ENCODE measurements around the gene PPP6R3. TPM values are rescaled to one million over a fixed set of nuclear protein-coding genes. Genes with fewer than 3 reads are reported as not detected.

Gene PPP6R3
- total RNA-seq, 1 donor from 2014 or later = 86.6 TPM

DNA sequence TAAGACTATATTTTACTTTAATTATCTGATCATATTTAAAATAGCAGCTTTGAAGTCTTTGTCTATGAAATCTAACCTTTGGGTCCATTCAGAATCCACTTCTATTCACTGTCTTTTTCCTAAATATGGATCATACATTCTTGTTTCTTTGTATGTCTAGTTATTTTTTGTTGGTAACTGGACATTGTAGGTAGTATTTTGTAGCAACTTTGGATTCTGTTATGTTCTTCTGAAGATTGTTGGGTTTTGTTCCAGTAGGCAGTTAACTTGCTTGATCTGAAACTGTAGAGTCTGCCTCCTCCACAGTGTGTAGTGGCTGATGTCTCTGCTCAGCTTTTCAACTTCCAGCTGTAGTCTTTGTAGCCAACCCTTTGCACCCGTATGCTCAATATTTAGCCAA is 186.3 kb downstream of the PPP6R3 start:
- H3K36me3 Mint-ChIP-seq (ENCODE audit: unreplicated experiment) = peaks cover 3% of the 10 kb centered on the region
- no peak for DNase-seq (ENCODE audit: extremely low spot score, unreplicated experiment)
- peaks cover 11% of the 10 kb centered on the region for H3K4me1 Mint-ChIP-seq (ENCODE audit: unreplicated experiment)
- no peak for TF ChIP-seq CTCF (IDR thresholded peaks at IDR 0.05)
- H3K27ac Mint-ChIP-seq (ENCODE audit: unreplicated experiment) = no peak overlapping the region
- H3K27me3 Mint-ChIP-seq (ENCODE audit: unreplicated experiment) = peaks cover 41% of the 10 kb centered on the region
- peaks cover 18% of the 10 kb centered on the region for H3K9me3 Mint-ChIP-seq (ENCODE audit: unreplicated experiment)
- no peak overlapping the region for H3K4me3 Mint-ChIP-seq (ENCODE audit: unreplicated experiment)

DNA sequence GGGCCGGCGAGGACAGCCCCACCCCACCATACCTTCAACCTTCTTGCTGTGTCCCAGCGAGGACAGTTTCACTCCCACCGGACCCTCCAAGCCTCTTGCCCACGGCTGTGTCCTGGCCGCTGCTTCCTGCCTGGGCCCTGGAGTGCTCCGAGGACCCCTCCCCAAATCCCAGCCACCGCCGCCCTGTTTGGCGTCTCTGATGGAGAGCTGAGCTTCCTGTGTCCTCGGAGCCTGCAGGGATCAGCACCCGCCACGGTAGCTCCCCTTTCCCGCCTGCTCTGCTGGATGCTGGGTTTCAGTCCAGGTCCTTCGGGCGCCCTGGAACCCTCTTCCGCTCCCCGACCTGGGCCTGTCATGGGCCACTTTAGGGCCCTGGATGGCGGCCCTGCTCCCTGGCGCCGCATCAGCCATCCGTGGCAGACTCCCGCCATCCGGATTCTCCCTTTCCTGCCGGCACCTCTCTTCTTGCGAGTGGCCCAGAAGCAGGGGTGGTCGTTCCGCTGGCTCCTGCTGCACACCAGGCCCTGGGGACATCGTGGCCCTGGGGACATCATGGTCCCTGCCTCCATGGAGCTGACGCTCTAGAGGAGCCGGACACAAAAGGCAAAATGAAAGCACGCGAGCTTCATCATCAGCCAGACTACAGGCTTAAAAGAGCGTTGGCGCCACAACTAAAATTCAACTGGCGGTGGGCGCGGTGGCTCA is 189.5 kb downstream of the PPP6R3 start:
- Mint-ChIP-seq H3K36me3 (ENCODE audit: unreplicated experiment) (peaks cover 3% of the 10 kb centered on the region), H3K27ac (ENCODE audit: unreplicated experiment) (no peak overlapping the region), H3K27me3 (ENCODE audit: unreplicated experiment) (peaks cover 29% of the 10 kb centered on the region), H3K4me3 (ENCODE audit: unreplicated experiment) (no peak overlapping the region), H3K4me1 (ENCODE audit: unreplicated experiment) (peaks cover 5% of the 10 kb centered on the region), H3K9me3 (ENCODE audit: unreplicated experiment) (peaks cover 18% of the 10 kb centered on the region)
- no peak for TF ChIP-seq CTCF (IDR thresholded peaks at IDR 0.05)
- DNase-seq (ENCODE audit: extremely low spot score, unreplicated experiment) = no peak

DNA sequence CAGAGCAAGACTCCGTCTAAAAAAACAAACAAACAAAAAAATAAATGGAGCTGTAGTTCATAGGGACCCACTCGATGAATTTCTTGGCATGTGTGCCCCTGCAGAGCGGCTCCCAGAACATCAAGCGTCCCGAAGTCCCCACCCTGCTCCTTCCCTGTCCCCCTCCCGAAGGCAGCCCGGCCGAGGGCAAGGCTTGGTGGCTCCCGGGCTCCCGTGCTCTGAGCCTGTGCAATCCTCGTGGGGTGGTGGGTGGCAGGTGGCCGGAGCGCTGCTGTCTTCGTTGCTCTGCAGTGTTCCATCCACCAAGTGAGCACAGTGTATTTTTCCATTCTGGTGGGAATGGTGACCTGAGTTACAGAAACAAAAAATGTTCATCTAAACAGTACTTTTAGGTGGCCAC is 190.2 kb downstream of the PPP6R3 start:
- no peak overlapping the region for H3K27ac Mint-ChIP-seq (ENCODE audit: unreplicated experiment)
- H3K4me3 Mint-ChIP-seq (ENCODE audit: unreplicated experiment) = no peak overlapping the region
- H3K27me3 Mint-ChIP-seq (ENCODE audit: unreplicated experiment) = peaks cover 34% of the 10 kb centered on the region
- peaks cover 5% of the 10 kb centered on the region for H3K4me1 Mint-ChIP-seq (ENCODE audit: unreplicated experiment)
- DNase-seq (ENCODE audit: extremely low spot score, unreplicated experiment) = no peak
- H3K36me3 Mint-ChIP-seq (ENCODE audit: unreplicated experiment) = peaks cover 3% of the 10 kb centered on the region
- peaks cover 18% of the 10 kb centered on the region for H3K9me3 Mint-ChIP-seq (ENCODE audit: unreplicated experiment)
- TF ChIP-seq CTCF (IDR thresholded peaks at IDR 0.05) = no peak

DNA sequence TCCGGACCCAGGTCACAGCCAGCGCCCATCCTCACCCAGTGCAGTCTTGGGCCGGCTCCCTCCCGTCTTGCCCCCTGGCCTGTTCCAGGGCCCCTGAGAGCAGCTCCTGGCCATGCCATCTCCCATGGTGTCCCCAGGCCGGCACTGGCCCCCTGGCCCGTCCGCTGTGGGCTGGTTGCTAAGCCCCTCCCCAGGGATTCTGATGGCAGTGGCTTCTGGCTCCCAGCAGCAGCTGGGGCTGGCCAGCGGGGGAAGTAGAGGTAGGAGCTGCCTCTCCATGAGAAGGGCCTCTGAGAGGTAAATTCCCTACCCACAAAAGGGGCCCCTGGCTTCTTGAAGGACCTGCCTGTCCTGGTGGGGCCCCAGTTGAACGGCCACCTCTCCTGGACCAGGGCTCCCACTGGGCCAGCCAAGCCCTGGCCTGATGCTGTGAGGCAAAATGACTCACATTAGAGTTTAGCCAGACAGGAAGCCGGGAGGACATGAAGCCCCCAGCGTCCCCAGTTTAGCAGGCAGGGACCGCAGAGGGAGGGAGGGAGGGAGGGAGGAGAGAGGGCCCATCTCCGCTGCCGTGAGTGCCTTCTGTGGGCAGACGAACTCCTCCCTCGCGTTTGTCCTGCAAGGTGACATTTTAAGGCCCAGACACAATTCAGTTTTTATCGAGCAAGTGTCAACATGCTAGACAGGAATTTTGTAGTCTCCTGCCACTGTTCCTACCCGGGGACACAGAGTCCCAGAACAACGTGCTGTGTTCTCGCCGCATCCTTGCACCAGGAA is 190.8 kb downstream of the PPP6R3 start:
- Mint-ChIP-seq H3K9me3 (ENCODE audit: unreplicated experiment) (peaks cover 13% of the 10 kb centered on the region), H3K27me3 (ENCODE audit: unreplicated experiment) (peaks cover 32% of the 10 kb centered on the region), H3K4me1 (ENCODE audit: unreplicated experiment) (peaks cover 5% of the 10 kb centered on the region), H3K36me3 (ENCODE audit: unreplicated experiment) (peaks cover 3% of the 10 kb centered on the region), H3K27ac (ENCODE audit: unreplicated experiment) (no peak overlapping the region), H3K4me3 (ENCODE audit: unreplicated experiment) (no peak overlapping the region)
- DNase-seq (ENCODE audit: extremely low spot score, unreplicated experiment) = no peak
- no peak for TF ChIP-seq CTCF (IDR thresholded peaks at IDR 0.05)

- peaks cover 5% of the 10 kb centered on the region for H3K9me3 Mint-ChIP-seq (ENCODE audit: unreplicated experiment)
- no peak for DNase-seq (ENCODE audit: extremely low spot score, unreplicated experiment)
- H3K36me3 Mint-ChIP-seq (ENCODE audit: unreplicated experiment) = peaks cover 2% of the 10 kb centered on the region
- no peak overlapping the region for H3K27ac Mint-ChIP-seq (ENCODE audit: unreplicated experiment)
- peaks cover 27% of the 10 kb centered on the region for H3K27me3 Mint-ChIP-seq (ENCODE audit: unreplicated experiment)
- peaks cover 5% of the 10 kb centered on the region for H3K4me1 Mint-ChIP-seq (ENCODE audit: unreplicated experiment)
- TF ChIP-seq CTCF (IDR thresholded peaks at IDR 0.05) = no peak
- H3K4me3 Mint-ChIP-seq (ENCODE audit: unreplicated experiment) = no peak overlapping the region
Observed at GRCh38 chr11:68651985-68652682, 191.6 kb downstream of the PPP6R3 start.
